ENCODE measurements around the gene ZNF726.
"Not testable (repeated sequence)": the region's sequence is repeated elsewhere in the genome, so short reads cannot be mapped to it uniquely, and the experiment has no call there.

Gene ZNF726

GRCh38 chr19:23971598-23971997 is 56.9 kb downstream of the ZNF726 start:
- no peak for TF ChIP-seq CTCF (IDR thresholded peaks at IDR 0.05; ENCODE audit: insufficient read depth, low read depth, low read length, missing control alignments)
- no peak overlapping the region for H3K4me3 ChIP-seq (ENCODE audit: low read length)
- no peak for DNase-seq (ENCODE audit: low read depth)

GRCh38 chr19:23972161-23972560 is 57.5 kb downstream of the ZNF726 start:
- H3K4me3 ChIP-seq (ENCODE audit: low read length): no peak overlapping the region
- no peak for TF ChIP-seq CTCF (IDR thresholded peaks at IDR 0.05; ENCODE audit: insufficient read depth, low read depth, low read length, missing control alignments)
- DNase-seq (ENCODE audit: low read depth): no peak

- no peak for TF ChIP-seq CTCF (IDR thresholded peaks at IDR 0.05; ENCODE audit: insufficient read depth, low read depth, low read length, missing control alignments)
- H3K4me3 ChIP-seq (ENCODE audit: low read length): no peak overlapping the region
- DNase-seq (ENCODE audit: low read depth): peak; percentile 34
Measured at GRCh38 chr19:23974941-23975340, 60.3 kb downstream of the ZNF726 start.

- H3K4me3 ChIP-seq (ENCODE audit: low read length): not testable (repeated sequence)
Measured at GRCh38 chr19:23976631-23977030, 61.9 kb downstream of the ZNF726 start.

GRCh38 chr19:23977256-23977655 is 62.6 kb downstream of the ZNF726 start:
- not testable (repeated sequence) for DNase-seq (ENCODE audit: low read depth); H3K4me3 ChIP-seq (ENCODE audit: low read length)

More at GRCh38 chr19:23976631-23977030, 61.9 kb downstream of the ZNF726 start:
- not testable (repeated sequence) for DNase-seq (ENCODE audit: low read depth)

- H3K4me3 ChIP-seq (ENCODE audit: low read length): no peak overlapping the region
Measured at GRCh38 chr19:23978068-23978467, 63.4 kb downstream of the ZNF726 start.

GRCh38 chr19:23980805-23981204 is 66.1 kb downstream of the ZNF726 start:
- no peak for DNase-seq (ENCODE audit: low read depth)
- TF ChIP-seq CTCF (IDR thresholded peaks at IDR 0.05; ENCODE audit: insufficient read depth, low read depth, low read length, missing control alignments): no peak
- no peak overlapping the region for H3K4me3 ChIP-seq (ENCODE audit: low read length)

More at GRCh38 chr19:23978068-23978467, 63.4 kb downstream of the ZNF726 start:
- DNase-seq (ENCODE audit: low read depth): no peak
- TF ChIP-seq CTCF (IDR thresholded peaks at IDR 0.05; ENCODE audit: insufficient read depth, low read depth, low read length, missing control alignments): no peak

- DNase-seq (ENCODE audit: low read depth): no peak
- TF ChIP-seq CTCF (IDR thresholded peaks at IDR 0.05; ENCODE audit: insufficient read depth, low read depth, low read length, missing control alignments): no peak
- H3K4me3 ChIP-seq (ENCODE audit: low read length): no peak overlapping the region
Measured at GRCh38 chr19:23981863-23982262, 67.2 kb downstream of the ZNF726 start.
